GM12878 (cell line): Measurements from ENCODE around the gene KRTAP10-7. TPM values are rescaled to one million over a fixed set of nuclear protein-coding genes. Genes with fewer than 3 reads are reported as not detected.
"Not testable (repeated sequence)": the region's sequence is repeated elsewhere in the genome, so short reads cannot be mapped to it uniquely, and the experiment has no call there.

Source experiments
- ATAC-seq: fragments of 200-7000 bp; cut with Tn5 transposase; 3 replicates; pipeline ENCODE4 v1.9.1; 2020; ENCODE audit warnings: mild to moderate bottlenecking, moderate library complexity
- BruUV-seq: library from RNA; stranded (reverse); fragments of 400-500 nt; replicated peaks from 2 replicates; lab custom pipeline; 2021; lab: Mats Ljungman, UMichigan
- CTCF ChIA-PET: fragments of 300-600 bp; sonication (Branson Sonifier 250); formaldehyde crosslinking; extraction: SDS; loops from one replicate; lab custom pipeline; 2021; ENCODE audit warnings: inconsistent platforms; lab: Yijun Ruan, JAX
- POLR2A ChIA-PET: fragments of 350-600 bp; formaldehyde crosslinking; extraction: SDS; loops from one replicate; lab custom pipeline; 2021; ENCODE audit warnings: inconsistent platforms; lab: Charles Lee
- RAD21 ChIA-PET: fragments of 300-600 bp; sonication (Branson Sonifier 250); formaldehyde crosslinking; loops from one replicate; lab custom pipeline; 2023; ENCODE audit warnings: antibody characterized with exemption; ENCODE audit not compliant: unreplicated experiment; lab: Charles Lee
- SMC1A ChIA-PET: fragments of 300-600 bp; sonication (Branson Sonifier 250); formaldehyde crosslinking; loops from one replicate; lab custom pipeline; 2023; ENCODE audit not compliant: unreplicated experiment, uncharacterized antibody; lab: Charles Lee
- DNase-seq: peaks from one replicate; pipeline ENCODE4 v3.0.0-alpha.2; 2011; ENCODE audit warnings: low read depth, low spot score
- FAIRE-seq: peaks from 3 replicates; lab custom pipeline; 2011; peaks lifted over from hg19 to GRCh38; lab: Jason Lieb, UNC
- H2AFZ ChIP-seq: 2 replicates; pipeline ENCODE4 v1.6.0; 2011; ENCODE audit warnings: low read depth, low read length, control low read depth; ENCODE audit not compliant: control insufficient read depth
- H3K27ac ChIP-seq: 2 replicates; pipeline ENCODE4 v1.5.1; 2011; ENCODE audit warnings: control low read depth; ENCODE audit not compliant: control insufficient read depth, insufficient read depth
- H3K27me3 ChIP-seq, 2 experiments: replicated peaks in 1 of 2; 2 replicates each; pipeline versions ENCODE4 v1.6.0 to v1.6.1; 2011; ENCODE audit warnings: low read length in 1 of 2; ENCODE audit not compliant: control insufficient read depth in 2 of 2, insufficient read depth in 2 of 2
- H3K36me3 ChIP-seq, 2 experiments: 2 replicates each; pipeline ENCODE4 v1.5.1; 2011; ENCODE audit warnings: low read length in 1 of 2; ENCODE audit not compliant: control insufficient read depth in 2 of 2, insufficient read depth in 2 of 2
- H3K4me1 ChIP-seq: 2 replicates; pipeline ENCODE4 v1.6.1; 2011; ENCODE audit warnings: mild to moderate bottlenecking, low read length, moderate library complexity, mixed read lengths; ENCODE audit not compliant: control insufficient read depth, insufficient read depth
- H3K4me2 ChIP-seq: 2 replicates; pipeline ENCODE4 v1.6.0; 2011; ENCODE audit warnings: control low read depth; ENCODE audit not compliant: control insufficient read depth, insufficient read depth
- H3K4me3 ChIP-seq: fragments of 200-600 bp; sonication (generic); 2 replicates; pipeline ENCODE4 v1.5.1; 2016
- H3K79me2 ChIP-seq: 2 replicates; pipeline ENCODE4 v1.6.0; 2011; ENCODE audit warnings: low read length; ENCODE audit not compliant: control insufficient read depth, insufficient read depth
- H3K9ac ChIP-seq: 2 replicates; pipeline ENCODE4 v1.8.0; 2011; ENCODE audit warnings: low read length, control low read depth, mixed read lengths; ENCODE audit not compliant: control insufficient read depth, insufficient read depth
- H3K9me3 ChIP-seq: replicated peaks from 3 replicates; pipeline ENCODE4 v1.5.1; 2011; ENCODE audit warnings: mild to moderate bottlenecking, low read length; ENCODE audit not compliant: control insufficient read depth, insufficient read depth
- H4K20me1 ChIP-seq: 2 replicates; pipeline ENCODE4 v1.6.0; 2011; ENCODE audit not compliant: control insufficient read depth, insufficient read depth
- MEF2B ChIP-seq: fragments of 450-650 bp; IDR thresholded peaks from 2 replicates; pipeline ENCODE4 v1.6.1; 2018; ENCODE audit warnings: mild to moderate bottlenecking, moderate library complexity; ENCODE audit not compliant: partially characterized antibody, poor library complexity, severe bottlenecking
- WGBS: methylation state at CpG from one replicate; pipeline ENCODE4 v1.1.6; 2016; ENCODE audit warnings: low lambda C conversion rate; ENCODE audit not compliant: insufficient replicate concordance, insufficient coverage; ENCODE audit errors: missing lambda C conversion rate; 5-methylcytosine and 5-hydroxymethylcytosine counted together
- in situ Hi-C: fragments of 300-500 bp; cut with MboI; formaldehyde crosslinking; loops from 9 replicates; pipeline ENCODE4 v1.14.3; 2018; ENCODE audit warnings: mixed read lengths
- intact Hi-C: fragments of 100-400 bp; cut with micrococcal nuclease; formaldehyde crosslinking; loops from one replicate; pipeline ENCODE4 v1.14.2; 2022; ENCODE audit not compliant: unreplicated experiment
- polyA plus RNA-seq, 11 experiments: library from polyadenylated mRNA; depleted of rRNA in 4 of 11; unstranded in 6 of 11; stranded (reverse) in 5 of 11; fragments of >200 nt; fragmentation: Nextera tagmentation in 4 of 11; fragmentation: Illumina TruSeq in 1 of 11; extraction: Ambion mirVana in 4 of 11; extraction: Trizol in 1 of 11; gene quantifications; 1 replicate in 1 of 11; 2 replicates in 10 of 11; pipeline versions ENCODE4 v1.2.1 to v1.2.3, GENCODE V29; 2011 to 2016; ENCODE audit warnings: inconsistent platforms in 2 of 11, missing spikeins in 2 of 11, low read depth in 1 of 11
- total RNA-seq, 4 experiments: library from RNA; depleted of rRNA in 3 of 4; stranded (reverse); fragments of >200 nt in 3 of 4; fragmentation: Illumina TruSeq in 1 of 4; extraction: Trizol in 1 of 4; gene quantifications; 2 replicates each; pipeline versions ENCODE4 v1.2.1 to v1.2.3, GENCODE V29; 2013 to 2021

Gene KRTAP10-7
- total and polyA plus RNA-seq, 10 of the 15 experiments (the other 5 are each of a cell fraction or from before 2014, with no cell fraction given), result not detected

GRCh38 chr21:44646366-44647221, 46.2 kb downstream of the KRTAP10-7 start, which contains the start of gene KRTAP10-11:
KRTAP10-11 (plus strand) TSS chr21:44646414; CDS start chr21:44646459, 45 bp downstream.
- CTCF ChIA-PET, H3K4me1 ChIP-seq, H3K9ac ChIP-seq, H3K79me2 ChIP-seq, FAIRE-seq, H2AFZ ChIP-seq, H3K4me2 ChIP-seq, H3K9me3 ChIP-seq, in situ Hi-C loops, DNase-seq, H3K36me3 ChIP-seq, RAD21 ChIA-PET, H4K20me1 ChIP-seq, BruUV-seq, intact Hi-C loops, SMC1A ChIA-PET, H3K27me3 ChIP-seq, H3K4me3 ChIP-seq, ATAC-seq, H3K27ac ChIP-seq: not testable (repeated sequence)
- POLR2A ChIA-PET, result interaction anchor here (0.7 kb wide), 1 partner anchor 116 kb away, joined by 4 read pairs; no protein-coding TSS in a partner anchor
- WGBS, result 45% methylated on average over 21 of the region's 21 CpGs

- CTCF ChIA-PET, result no interaction called here
- no peak for ATAC-seq
- no peaks in the 10 kb centered on the region for H3K36me3 ChIP-seq
- FAIRE-seq, result no peak
- no peaks in the 10 kb centered on the region for H3K27me3 ChIP-seq
- H3K4me1 ChIP-seq, result no peaks in the 10 kb centered on the region
- H3K27ac ChIP-seq, result no peak overlapping the region
- no peak overlapping the region for H3K4me2 ChIP-seq
- no peaks in the 10 kb centered on the region for H4K20me1 ChIP-seq
- in situ Hi-C loops, result no loop called here
- TF ChIP-seq MEF2B, result no peak
- TF ChIP-seq, all 136 proteins: peak for 0
- Histone ChIP-seq H3K9me3 (peaks cover 1% of the 10 kb centered on the region; the same call in 1 of the 3 replicates), H3K4me3 (no peak overlapping the region), H3K9ac (no peak overlapping the region), H2AFZ (no peak overlapping the region), H3K79me2 (no peaks in the 10 kb centered on the region)
- intact Hi-C loops, result no loop called here
- no peak for DNase-seq
- ChIA-PET RAD21 (no interaction called here), POLR2A (no interaction called here), SMC1A (no interaction called here)
- WGBS, result 60% methylated on average over 8 of the region's 8 CpGs
- BruUV-seq, result no TSS peak
These were observed 46.8 kb downstream of the KRTAP10-7 start for GRCh38 chr21:44647222-44647552.
